Brain microvascular endothelial cell (primary cell): ENCODE results near the gene RBM22.

ENCODE experiments used
- DNase-seq: peaks from one replicate; pipeline ENCODE4 v3.0.0-alpha.2; 2020
- H3K27ac ChIP-seq: fragments of 250-450 bp; sonication (Bioruptor Pico); 2 replicates; pipeline ENCODE4 v1.5.1; 2020; ENCODE audit warnings: mild to moderate bottlenecking, moderate library complexity
- H3K27me3 ChIP-seq: fragments of 250-450 bp; sonication (Bioruptor Pico); replicated peaks from 2 replicates; pipeline ENCODE4 v1.5.1; 2020; ENCODE audit warnings: mild to moderate bottlenecking
- H3K36me3 ChIP-seq: fragments of 250-450 bp; sonication (Bioruptor Pico); replicated peaks from 2 replicates; pipeline ENCODE4 v1.5.1; 2020; ENCODE audit warnings: mild to moderate bottlenecking
- H3K4me3 ChIP-seq: 2 replicates; pipeline ENCODE4 v1.5.1; 2011; ENCODE audit warnings: low read depth, mild to moderate bottlenecking, control low read depth, low read length, moderate library complexity
- CTCF ChIP-seq: IDR thresholded peaks from 2 replicates; pipeline ENCODE4 v1.5.1; 2011; ENCODE audit warnings: low read depth, mild to moderate bottlenecking, moderate library complexity, low read length, control low read depth, inconsistent platforms; ENCODE audit errors: missing control alignments
- in situ Hi-C: cut with HindIII; loops from 2 replicates; pipeline ENCODE4 v1.10.0; 2017; ENCODE audit warnings: low sequenced_read_pairs, low pct_ligation_motif_present

RBM22 gene

GRCh38 chr5:150672237-150672883 is 28.5 kb downstream of the RBM22 start:
- peak; percentile 12 for TF ChIP-seq CTCF
- in situ Hi-C loops: loop anchor here (25.0 kb wide), 1 partner anchor 110 kb away; no protein-coding TSS in a partner anchor
- DNase-seq: no peak
- peaks cover 2% of the 10 kb centered on the region for H3K27me3 ChIP-seq
- no peak overlapping the region for H3K27ac ChIP-seq
- H3K36me3 ChIP-seq: no peaks in the 10 kb centered on the region
- peak overlapping the region; percentile 61 for H3K4me3 ChIP-seq

GRCh38 chr5:150671509-150672236 is 29.2 kb downstream of the RBM22 start:
- in situ Hi-C loops: loop anchor here (25.0 kb wide), 1 partner anchor 109 kb away; no protein-coding TSS in a partner anchor
- no peak overlapping the region for H3K27ac ChIP-seq
- TF ChIP-seq CTCF: no peak
- H3K4me3 ChIP-seq: peak overlapping the region; percentile 61
- no peaks in the 10 kb centered on the region for H3K36me3 ChIP-seq
- no peak for DNase-seq
- peaks cover 4% of the 10 kb centered on the region for H3K27me3 ChIP-seq

GRCh38 chr5:150670948-150671310 is 29.9 kb downstream of the RBM22 start:
- in situ Hi-C loops: loop anchor here (25.0 kb wide), 1 partner anchor 109 kb away; no protein-coding TSS in a partner anchor
- DNase-seq: no peak
- Histone ChIP-seq H3K27ac (no peak overlapping the region), H3K36me3 (no peaks in the 10 kb centered on the region), H3K4me3 (no peak overlapping the region), H3K27me3 (peaks cover 4% of the 10 kb centered on the region)
- no peak for TF ChIP-seq CTCF

GRCh38 chr5:150670275-150670947 is 30.5 kb downstream of the RBM22 start:
- H3K27me3 ChIP-seq: peaks cover 4% of the 10 kb centered on the region
- in situ Hi-C loops: loop anchor here (25.0 kb wide), 1 partner anchor 108 kb away; no protein-coding TSS in a partner anchor

GRCh38 chr5:150665044-150665443 is 35.8 kb downstream of the RBM22 start:
- in situ Hi-C loops: loop anchor here (25.0 kb wide), 1 partner anchor 103 kb away; no protein-coding TSS in a partner anchor
- no peak overlapping the region for H3K4me3 ChIP-seq
- H3K27ac ChIP-seq: no peak overlapping the region
- no peak for TF ChIP-seq CTCF
- no peak for DNase-seq
- H3K27me3 ChIP-seq: peaks cover 8% of the 10 kb centered on the region
- H3K36me3 ChIP-seq: no peaks in the 10 kb centered on the region

More at GRCh38 chr5:150670275-150670947, 30.5 kb downstream of the RBM22 start:
- DNase-seq: no peak
- no peaks in the 10 kb centered on the region for H3K36me3 ChIP-seq
- no peak for TF ChIP-seq CTCF
- no peak overlapping the region for H3K4me3 ChIP-seq
- no peak overlapping the region for H3K27ac ChIP-seq
